HepG2 (cell line): ENCODE data around the gene RRBP1. TPM values are rescaled to one million over a fixed set of nuclear protein-coding genes. Genes with fewer than 3 reads are reported as not detected.

Experiments
- ARNT2 ChIP-seq: sonication (generic); formaldehyde crosslinking; IDR thresholded peaks from 2 replicates; pipeline ENCODE4 v1.8.0; 2022; ENCODE audit warnings: mild to moderate bottlenecking, low read depth, missing genetic modification reagents, moderate library complexity
- EP300 ChIP-seq, 3 experiments: sonication (generic) in 1 of 3; formaldehyde crosslinking in 1 of 3; IDR thresholded peaks; 2 replicates each; pipeline versions ENCODE4 v1.5.1 to v1.6.1; 2011 to 2020; ENCODE audit warnings: low read depth in 2 of 3, low read length in 2 of 3, borderline replicate concordance in 1 of 3, improper control_type of control experiment in 1 of 3, mild to moderate bottlenecking in 1 of 3, missing genetic modification reagents in 1 of 3, moderate library complexity in 1 of 3
- NRL ChIP-seq: sonication (generic); formaldehyde crosslinking; IDR thresholded peaks from 2 replicates; pipeline ENCODE4 v1.5.0; 2020; ENCODE audit warnings: missing genetic modification reagents, mild to moderate bottlenecking, moderate library complexity, borderline replicate concordance
- POGZ ChIP-seq: sonication (generic); formaldehyde crosslinking; IDR thresholded peaks from 2 replicates; pipeline ENCODE4 v1.4.0; 2020; ENCODE audit warnings: mild to moderate bottlenecking, missing genetic modification reagents
- TBL1XR1 ChIP-seq: fragments of 150-350 bp; IDR thresholded peaks from 2 replicates; pipeline ENCODE4 v1.6.1; 2014; ENCODE audit warnings: borderline replicate concordance, low read length; ENCODE audit not compliant: partially characterized antibody
- ZNF331 ChIP-seq: sonication (generic); formaldehyde crosslinking; IDR thresholded peaks from 2 replicates; pipeline ENCODE4 v1.4.0; 2020; ENCODE audit warnings: missing genetic modification reagents
- polyA plus RNA-seq, 8 experiments: library from polyadenylated mRNA; depleted of rRNA in 3 of 8; stranded (reverse) in 7 of 8; unstranded in 1 of 8; fragments of >200 nt; fragmentation: Illumina TruSeq in 4 of 8; extraction: Trizol in 4 of 8; gene quantifications; 2 replicates each; pipeline versions ENCODE4 v1.2.1 to v1.2.3, GENCODE V29; 2011 to 2016; ENCODE audit warnings: low read depth in 4 of 8, missing spikeins in 1 of 8, mixed read lengths in 1 of 8; ENCODE audit not compliant: insufficient read depth in 1 of 8
- total RNA-seq, 5 experiments: library from RNA; depleted of rRNA; stranded (reverse); fragments of >200 nt; fragmentation: Illumina TruSeq; extraction: Trizol; gene quantifications; 2 replicates each; pipeline ENCODE4 v1.2.3, GENCODE V29; 2016; ENCODE audit warnings: low read depth in 1 of 5
- TF ChIP-seq, protein P1 (sequence below): sonication (generic); formaldehyde crosslinking; IDR thresholded peaks from 2 replicates; pipeline ENCODE4 v1.5.0; 2020; ENCODE audit warnings: mild to moderate bottlenecking, missing genetic modification reagents, borderline replicate concordance
- TF ChIP-seq, protein P2 (sequence below): sonication (generic); formaldehyde crosslinking; IDR thresholded peaks from 2 replicates; pipeline ENCODE4 v1.4.0; 2020; ENCODE audit warnings: mild to moderate bottlenecking, missing genetic modification reagents
- TF ChIP-seq, protein P3 (sequence below): sonication (generic); formaldehyde crosslinking; IDR thresholded peaks from 2 replicates; pipeline ENCODE4 v1.8.0; 2022; ENCODE audit warnings: mild to moderate bottlenecking, missing genetic modification reagents, borderline replicate concordance
- TF ChIP-seq, protein P4 (sequence below): sonication (generic); formaldehyde crosslinking; IDR thresholded peaks from 2 replicates; pipeline ENCODE4 v1.4.0; 2020; ENCODE audit warnings: missing genetic modification reagents

Gene RRBP1
- total and polyA plus RNA-seq, 2 of the 13 experiments (the other 11 are each of a cell fraction or from before 2014, with no cell fraction given), result 150 to 222 TPM

DNA sequence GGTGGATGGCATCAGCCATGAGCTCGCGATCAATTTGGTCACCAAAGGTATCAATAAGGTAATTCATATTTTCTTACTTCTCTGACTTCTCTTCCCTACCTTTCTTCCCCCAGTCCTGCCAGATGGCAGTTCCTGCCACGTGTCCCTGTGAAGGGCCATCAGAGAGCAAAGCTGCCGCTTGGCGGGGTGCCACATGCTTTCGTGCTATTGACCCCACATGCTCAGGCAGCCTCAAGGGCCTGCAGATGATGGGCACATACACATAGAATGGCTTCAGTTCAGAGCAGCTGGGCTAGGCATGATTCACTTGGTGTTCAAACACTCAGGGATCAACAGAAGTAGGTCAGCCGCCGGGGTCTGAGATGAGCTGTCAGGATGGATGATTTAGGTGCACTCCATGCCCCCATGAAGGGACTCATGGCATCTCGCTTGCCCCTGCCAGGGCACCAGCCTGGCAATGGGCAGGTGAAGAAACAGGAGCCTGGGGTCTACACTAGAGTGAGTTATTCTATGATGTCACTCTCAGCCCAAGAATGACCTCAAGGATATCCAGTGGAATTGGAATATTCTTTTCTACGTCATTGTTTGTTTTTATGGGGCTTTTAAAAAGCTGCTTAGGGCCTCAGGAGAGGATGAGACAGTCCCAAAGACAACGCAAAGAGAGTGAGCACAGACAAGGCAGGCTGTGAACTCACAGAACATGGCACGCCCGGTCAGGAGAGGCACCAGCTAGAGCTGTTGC is 43.2 kb upstream of the RRBP1 start (continued):
- TF ChIP-seq TBL1XR1 (peak; percentile 26), ARNT2 (CRISPR knock-in tag) (no peak), EP300 (IDR thresholded peaks at IDR 0.05; ENCODE audit: low read depth in 2 of 2, low read length in 2 of 2) (0 out of 4 replicates have a peak, but pooled peaks have one; percentile 7 to 36), EP300 (CRISPR knock-in tag; IDR thresholded peaks at IDR 0.05; ENCODE audit: borderline replicate concordance) (no peak), POGZ (CRISPR knock-in tag) (peak; percentile 31; the same call in 1 of the 2 replicates), NRL (CRISPR knock-in tag) (peak; percentile 45; the same call in 1 of the 2 replicates), ZNF331 (CRISPR knock-in tag) (no peak)
- TF ChIP-seq, protein P1, sequence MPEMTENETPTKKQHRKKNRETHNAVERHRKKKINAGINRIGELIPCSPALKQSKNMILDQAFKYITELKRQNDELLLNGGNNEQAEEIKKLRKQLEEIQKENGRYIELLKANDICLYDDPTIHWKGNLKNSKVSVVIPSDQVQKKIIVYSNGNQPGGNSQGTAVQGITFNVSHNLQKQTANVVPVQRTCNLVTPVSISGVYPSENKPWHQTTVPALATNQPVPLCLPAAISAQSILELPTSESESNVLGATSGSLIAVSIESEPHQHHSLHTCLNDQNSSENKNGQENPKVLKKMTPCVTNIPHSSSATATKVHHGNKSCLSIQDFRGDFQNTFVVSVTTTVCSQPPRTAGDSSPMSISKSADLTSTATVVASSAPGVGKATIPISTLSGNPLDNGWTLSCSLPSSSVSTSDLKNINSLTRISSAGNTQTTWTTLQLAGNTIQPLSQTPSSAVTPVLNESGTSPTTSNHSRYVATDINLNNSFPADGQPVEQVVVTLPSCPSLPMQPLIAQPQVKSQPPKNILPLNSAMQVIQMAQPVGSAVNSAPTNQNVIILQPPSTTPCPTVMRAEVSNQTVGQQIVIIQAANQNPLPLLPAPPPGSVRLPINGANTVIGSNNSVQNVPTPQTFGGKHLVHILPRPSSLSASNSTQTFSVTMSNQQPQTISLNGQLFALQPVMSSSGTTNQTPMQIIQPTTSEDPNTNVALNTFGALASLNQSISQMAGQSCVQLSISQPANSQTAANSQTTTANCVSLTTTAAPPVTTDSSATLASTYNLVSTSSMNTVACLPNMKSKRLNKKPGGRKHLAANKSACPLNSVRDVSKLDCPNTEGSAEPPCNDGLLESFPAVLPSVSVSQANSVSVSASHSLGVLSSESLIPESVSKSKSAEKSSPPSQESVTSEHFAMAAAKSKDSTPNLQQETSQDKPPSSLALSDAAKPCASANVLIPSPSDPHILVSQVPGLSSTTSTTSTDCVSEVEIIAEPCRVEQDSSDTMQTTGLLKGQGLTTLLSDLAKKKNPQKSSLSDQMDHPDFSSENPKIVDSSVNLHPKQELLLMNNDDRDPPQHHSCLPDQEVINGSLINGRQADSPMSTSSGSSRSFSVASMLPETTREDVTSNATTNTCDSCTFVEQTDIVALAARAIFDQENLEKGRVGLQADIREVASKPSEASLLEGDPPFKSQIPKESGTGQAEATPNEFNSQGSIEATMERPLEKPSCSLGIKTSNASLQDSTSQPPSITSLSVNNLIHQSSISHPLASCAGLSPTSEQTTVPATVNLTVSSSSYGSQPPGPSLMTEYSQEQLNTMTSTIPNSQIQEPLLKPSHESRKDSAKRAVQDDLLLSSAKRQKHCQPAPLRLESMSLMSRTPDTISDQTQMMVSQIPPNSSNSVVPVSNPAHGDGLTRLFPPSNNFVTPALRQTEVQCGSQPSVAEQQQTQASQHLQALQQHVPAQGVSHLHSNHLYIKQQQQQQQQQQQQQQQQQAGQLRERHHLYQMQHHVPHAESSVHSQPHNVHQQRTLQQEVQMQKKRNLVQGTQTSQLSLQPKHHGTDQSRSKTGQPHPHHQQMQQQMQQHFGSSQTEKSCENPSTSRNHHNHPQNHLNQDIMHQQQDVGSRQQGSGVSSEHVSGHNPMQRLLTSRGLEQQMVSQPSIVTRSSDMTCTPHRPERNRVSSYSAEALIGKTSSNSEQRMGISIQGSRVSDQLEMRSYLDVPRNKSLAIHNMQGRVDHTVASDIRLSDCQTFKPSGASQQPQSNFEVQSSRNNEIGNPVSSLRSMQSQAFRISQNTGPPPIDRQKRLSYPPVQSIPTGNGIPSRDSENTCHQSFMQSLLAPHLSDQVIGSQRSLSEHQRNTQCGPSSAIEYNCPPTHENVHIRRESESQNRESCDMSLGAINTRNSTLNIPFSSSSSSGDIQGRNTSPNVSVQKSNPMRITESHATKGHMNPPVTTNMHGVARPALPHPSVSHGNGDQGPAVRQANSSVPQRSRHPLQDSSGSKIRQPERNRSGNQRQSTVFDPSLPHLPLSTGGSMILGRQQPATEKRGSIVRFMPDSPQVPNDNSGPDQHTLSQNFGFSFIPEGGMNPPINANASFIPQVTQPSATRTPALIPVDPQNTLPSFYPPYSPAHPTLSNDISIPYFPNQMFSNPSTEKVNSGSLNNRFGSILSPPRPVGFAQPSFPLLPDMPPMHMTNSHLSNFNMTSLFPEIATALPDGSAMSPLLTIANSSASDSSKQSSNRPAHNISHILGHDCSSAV (CRISPR knock-in tag), result no peak
- TF ChIP-seq, protein P2, sequence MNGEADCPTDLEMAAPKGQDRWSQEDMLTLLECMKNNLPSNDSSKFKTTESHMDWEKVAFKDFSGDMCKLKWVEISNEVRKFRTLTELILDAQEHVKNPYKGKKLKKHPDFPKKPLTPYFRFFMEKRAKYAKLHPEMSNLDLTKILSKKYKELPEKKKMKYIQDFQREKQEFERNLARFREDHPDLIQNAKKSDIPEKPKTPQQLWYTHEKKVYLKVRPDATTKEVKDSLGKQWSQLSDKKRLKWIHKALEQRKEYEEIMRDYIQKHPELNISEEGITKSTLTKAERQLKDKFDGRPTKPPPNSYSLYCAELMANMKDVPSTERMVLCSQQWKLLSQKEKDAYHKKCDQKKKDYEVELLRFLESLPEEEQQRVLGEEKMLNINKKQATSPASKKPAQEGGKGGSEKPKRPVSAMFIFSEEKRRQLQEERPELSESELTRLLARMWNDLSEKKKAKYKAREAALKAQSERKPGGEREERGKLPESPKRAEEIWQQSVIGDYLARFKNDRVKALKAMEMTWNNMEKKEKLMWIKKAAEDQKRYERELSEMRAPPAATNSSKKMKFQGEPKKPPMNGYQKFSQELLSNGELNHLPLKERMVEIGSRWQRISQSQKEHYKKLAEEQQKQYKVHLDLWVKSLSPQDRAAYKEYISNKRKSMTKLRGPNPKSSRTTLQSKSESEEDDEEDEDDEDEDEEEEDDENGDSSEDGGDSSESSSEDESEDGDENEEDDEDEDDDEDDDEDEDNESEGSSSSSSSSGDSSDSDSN, result no peak
- TF ChIP-seq, protein P3, sequence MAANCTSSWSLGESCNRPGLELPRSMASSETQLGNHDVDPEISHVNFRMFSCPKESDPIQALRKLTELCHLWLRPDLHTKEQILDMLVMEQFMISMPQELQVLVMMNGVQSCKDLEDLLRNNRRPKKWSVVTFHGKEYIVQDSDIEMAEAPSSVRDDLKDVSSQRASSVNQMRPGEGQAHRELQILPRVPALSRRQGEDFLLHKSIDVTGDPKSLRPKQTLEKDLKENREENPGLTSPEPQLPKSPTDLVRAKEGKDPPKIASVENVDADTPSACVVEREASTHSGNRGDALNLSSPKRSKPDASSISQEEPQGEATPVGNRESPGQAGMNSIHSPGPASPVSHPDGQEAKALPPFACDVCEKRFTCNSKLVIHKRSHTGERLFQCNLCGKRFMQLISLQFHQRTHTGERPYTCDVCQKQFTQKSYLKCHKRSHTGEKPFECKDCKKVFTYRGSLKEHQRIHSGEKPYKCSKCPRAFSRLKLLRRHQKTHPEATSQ (CRISPR knock-in tag), result no peak
- TF ChIP-seq, protein P4, sequence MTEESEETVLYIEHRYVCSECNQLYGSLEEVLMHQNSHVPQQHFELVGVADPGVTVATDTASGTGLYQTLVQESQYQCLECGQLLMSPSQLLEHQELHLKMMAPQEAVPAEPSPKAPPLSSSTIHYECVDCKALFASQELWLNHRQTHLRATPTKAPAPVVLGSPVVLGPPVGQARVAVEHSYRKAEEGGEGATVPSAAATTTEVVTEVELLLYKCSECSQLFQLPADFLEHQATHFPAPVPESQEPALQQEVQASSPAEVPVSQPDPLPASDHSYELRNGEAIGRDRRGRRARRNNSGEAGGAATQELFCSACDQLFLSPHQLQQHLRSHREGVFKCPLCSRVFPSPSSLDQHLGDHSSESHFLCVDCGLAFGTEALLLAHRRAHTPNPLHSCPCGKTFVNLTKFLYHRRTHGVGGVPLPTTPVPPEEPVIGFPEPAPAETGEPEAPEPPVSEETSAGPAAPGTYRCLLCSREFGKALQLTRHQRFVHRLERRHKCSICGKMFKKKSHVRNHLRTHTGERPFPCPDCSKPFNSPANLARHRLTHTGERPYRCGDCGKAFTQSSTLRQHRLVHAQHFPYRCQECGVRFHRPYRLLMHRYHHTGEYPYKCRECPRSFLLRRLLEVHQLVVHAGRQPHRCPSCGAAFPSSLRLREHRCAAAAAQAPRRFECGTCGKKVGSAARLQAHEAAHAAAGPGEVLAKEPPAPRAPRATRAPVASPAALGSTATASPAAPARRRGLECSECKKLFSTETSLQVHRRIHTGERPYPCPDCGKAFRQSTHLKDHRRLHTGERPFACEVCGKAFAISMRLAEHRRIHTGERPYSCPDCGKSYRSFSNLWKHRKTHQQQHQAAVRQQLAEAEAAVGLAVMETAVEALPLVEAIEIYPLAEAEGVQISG (CRISPR knock-in tag), result 0 out of 2 replicates have a peak, but pooled peaks have one; percentile 17
